KOPT-K1 (cell line): ENCODE data around the gene EIF4G3.
"Not testable (repeated sequence)": the region's sequence is repeated elsewhere in the genome, so short reads cannot be mapped to it uniquely, and the experiment has no call there.

Experiments used
- H3K27ac ChIP-seq: fragments of 200-600 bp; sonication (generic); 2 replicates; pipeline ENCODE4 v1.5.1; 2016; ENCODE audit warnings: antibody characterized with exemption, mild to moderate bottlenecking, low read depth, low read length; ENCODE audit not compliant: poor library complexity, severe bottlenecking
- H3K36me3 ChIP-seq: fragments of 200-600 bp; sonication (generic); 2 replicates; pipeline ENCODE4 v1.5.1; 2017; ENCODE audit warnings: antibody characterized with exemption, mild to moderate bottlenecking, low read length, moderate library complexity; ENCODE audit not compliant: insufficient read depth
- H3K9me3 ChIP-seq: fragments of 200-600 bp; sonication (generic); 2 replicates; pipeline ENCODE4 v1.5.1; 2017; ENCODE audit warnings: antibody characterized with exemption, low read length, mild to moderate bottlenecking; ENCODE audit not compliant: insufficient read depth, poor library complexity, severe bottlenecking

EIF4G3 gene

GRCh38 chr1:21034725-21035628, 141.7 kb downstream of the EIF4G3 start:
- peaks cover 15% of the 10 kb centered on the region; the same call in 1 of the 2 replicates for H3K36me3 ChIP-seq
- no peak overlapping the region for H3K27ac ChIP-seq
- H3K9me3 ChIP-seq: peaks cover 30% of the 10 kb centered on the region

- H3K36me3 ChIP-seq: peaks cover 17% of the 10 kb centered on the region; the same call in 1 of the 2 replicates
- H3K27ac ChIP-seq: no peak overlapping the region
- peaks cover 31% of the 10 kb centered on the region for H3K9me3 ChIP-seq
Observed at GRCh38 chr1:21032741-21033140, 144.0 kb downstream of the EIF4G3 start.

- Histone ChIP-seq H3K27ac (no peak overlapping the region), H3K36me3 (0 out of 2 replicates have a peak, but pooled peaks cover 6% of the 10 kb centered on the region), H3K9me3 (peaks cover 10% of the 10 kb centered on the region)
Observed at GRCh38 chr1:21030181-21030580, 146.5 kb downstream of the EIF4G3 start.

GRCh38 chr1:21028520-21029145, 148.1 kb downstream of the EIF4G3 start:
- Histone ChIP-seq H3K9me3 (peaks cover 10% of the 10 kb centered on the region), H3K27ac (no peak overlapping the region), H3K36me3 (0 out of 2 replicates have a peak, but pooled peaks cover 6% of the 10 kb centered on the region)

- Histone ChIP-seq H3K9me3 (peaks cover 10% of the 10 kb centered on the region), H3K36me3 (0 out of 2 replicates have a peak, but pooled peaks cover 6% of the 10 kb centered on the region), H3K27ac (no peak overlapping the region)
Observed at GRCh38 chr1:21027805-21028204, 148.9 kb downstream of the EIF4G3 start.

- Histone ChIP-seq H3K36me3 (0 out of 2 replicates have a peak, but pooled peaks cover 1% of the 10 kb centered on the region), H3K9me3 (peaks cover under 1% of the 10 kb centered on the region), H3K27ac (no peak overlapping the region)
Observed at GRCh38 chr1:21024918-21025317, 151.8 kb downstream of the EIF4G3 start.

GRCh38 chr1:21024136-21024896, 152.4 kb downstream of the EIF4G3 start:
- H3K27ac ChIP-seq, H3K9me3 ChIP-seq, H3K36me3 ChIP-seq: not testable (repeated sequence)

GRCh38 chr1:21022279-21023040, 154.2 kb downstream of the EIF4G3 start:
- Histone ChIP-seq H3K27ac (peak overlapping the region; percentile 63), H3K9me3 (no peaks in the 10 kb centered on the region), H3K36me3 (no peaks in the 10 kb centered on the region)

- H3K27ac ChIP-seq: no peak overlapping the region
- no peaks in the 10 kb centered on the region for H3K36me3 ChIP-seq
- H3K9me3 ChIP-seq: no peaks in the 10 kb centered on the region
Observed at GRCh38 chr1:21021311-21021710, 155.4 kb downstream of the EIF4G3 start.

- no peak overlapping the region for H3K27ac ChIP-seq
- H3K9me3 ChIP-seq: no peaks in the 10 kb centered on the region
- no peaks in the 10 kb centered on the region for H3K36me3 ChIP-seq
Observed at GRCh38 chr1:21020151-21020550, 156.5 kb downstream of the EIF4G3 start.

GRCh38 chr1:21018673-21019072, 158.0 kb downstream of the EIF4G3 start:
- Histone ChIP-seq H3K9me3 (no peaks in the 10 kb centered on the region), H3K27ac (no peak overlapping the region), H3K36me3 (no peaks in the 10 kb centered on the region)

- no peak overlapping the region for H3K27ac ChIP-seq
- no peaks in the 10 kb centered on the region for H3K36me3 ChIP-seq
Observed at GRCh38 chr1:21013510-21013909, 163.2 kb downstream of the EIF4G3 start.

GRCh38 chr1:21012937-21013336, 163.8 kb downstream of the EIF4G3 start:
- Histone ChIP-seq H3K9me3 (no peaks in the 10 kb centered on the region), H3K36me3 (no peaks in the 10 kb centered on the region), H3K27ac (no peak overlapping the region)

More at GRCh38 chr1:21013510-21013909, 163.2 kb downstream of the EIF4G3 start:
- no peaks in the 10 kb centered on the region for H3K9me3 ChIP-seq

GRCh38 chr1:21007876-21008275, 168.8 kb downstream of the EIF4G3 start:
- H3K27ac ChIP-seq: no peak overlapping the region
- H3K36me3 ChIP-seq: no peaks in the 10 kb centered on the region
- H3K9me3 ChIP-seq: no peaks in the 10 kb centered on the region
